K562 (cell line): Measurements from ENCODE around the gene TNFAIP1. TPM values are rescaled to one million over a fixed set of nuclear protein-coding genes. Genes with fewer than 3 reads are reported as not detected.

Experiments
- ATF1 ChIP-seq, 2 experiments: fragments of 450-650 bp in 1 of 2; IDR thresholded peaks; 2 replicates each; pipeline ENCODE4 v1.6.1; 2016; ENCODE audit warnings: missing compliant biosample characterization in 1 of 2, missing genetic modification characterization in 1 of 2
- KDM5B ChIP-seq: fragments of 200-600 bp; sonication (generic); IDR thresholded peaks from 2 replicates; pipeline ENCODE4 v1.6.1; 2012; ENCODE audit warnings: low read depth, mild to moderate bottlenecking, moderate library complexity, low read length, control low read depth, inconsistent platforms; ENCODE audit not compliant: insufficient replicate concordance
- NFIC ChIP-seq: fragments of 450-650 bp; IDR thresholded peaks from 2 replicates; pipeline ENCODE4 v1.6.1; 2017; ENCODE audit warnings: mild to moderate bottlenecking, inconsistent platforms
- NONO ChIP-seq, 2 experiments: fragments of 200-400 bp in 1 of 2; fragments of 450-650 bp in 1 of 2; formaldehyde crosslinking in 1 of 2; IDR thresholded peaks; 2 replicates each; pipeline ENCODE4 v1.6.1; 2017; ENCODE audit warnings: low read depth in 2 of 2, mild to moderate bottlenecking in 2 of 2, moderate library complexity in 2 of 2, low read length in 1 of 2
- POLR2G ChIP-seq: fragments of 200-400 bp; formaldehyde crosslinking; IDR thresholded peaks from 2 replicates; pipeline ENCODE4 v1.6.1; 2017; ENCODE audit warnings: low read depth, mild to moderate bottlenecking, antibody characterized with exemption, low read length, moderate library complexity
- SETDB1 ChIP-seq: IDR thresholded peaks from one replicate; pipeline ENCODE4 v1.6.1; 2012; ENCODE audit warnings: low read length, control low read depth, inconsistent platforms
- TAF15 ChIP-seq: fragments of 200-400 bp; formaldehyde crosslinking; IDR thresholded peaks from 2 replicates; pipeline ENCODE4 v1.6.1; 2017; ENCODE audit warnings: mild to moderate bottlenecking, low read depth, low read length, moderate library complexity
- ZBTB17 ChIP-seq: fragments of 450-650 bp; formaldehyde crosslinking; IDR thresholded peaks from 2 replicates; pipeline ENCODE4 v1.4.0; 2020; ENCODE audit warnings: mild to moderate bottlenecking
- ZNF197 ChIP-seq: fragments of 200-800 bp; sonication (Bioruptor generic); IDR thresholded peaks from 2 replicates; pipeline ENCODE4 v1.6.1; 2016; ENCODE audit warnings: low read depth, missing genetic modification characterization, missing compliant biosample characterization
- ZSCAN29 ChIP-seq: fragments of 450-650 bp; IDR thresholded peaks from 2 replicates; pipeline ENCODE4 v1.6.1; 2017
- polyA plus RNA-seq, 8 experiments: library from polyadenylated mRNA; depleted of rRNA in 4 of 8; stranded (reverse) in 5 of 8; unstranded in 3 of 8; fragments of >200 nt; fragmentation: Nextera tagmentation in 2 of 8; fragmentation: Illumina TruSeq in 1 of 8; extraction: Ambion mirVana in 2 of 8; extraction: Trizol in 1 of 8; gene quantifications; 2 replicates each; pipeline versions ENCODE4 v1.2.1 to v1.2.3, GENCODE V29; 2011 to 2014; ENCODE audit warnings: inconsistent platforms in 1 of 8, missing spikeins in 1 of 8
- total RNA-seq, 7 experiments: library from RNA; depleted of rRNA in 6 of 7; stranded (reverse); fragments of >200 nt in 6 of 7; fragmentation: Illumina TruSeq in 2 of 7; extraction: Trizol in 2 of 7; gene quantifications; 2 replicates each; pipeline versions ENCODE4 v1.2.1 to v1.2.3, GENCODE V29; 2011 to 2021; ENCODE audit warnings: low replicate concordance in 1 of 7
- TF ChIP-seq, protein P1 (sequence below): IDR thresholded peaks from 2 replicates; pipeline ENCODE4 v1.6.1; 2014; ENCODE audit warnings: antibody characterized with exemption
- TF ChIP-seq, protein P2 (sequence below): sonication (generic); formaldehyde crosslinking; IDR thresholded peaks from 2 replicates; pipeline ENCODE4 v1.8.0; 2022; ENCODE audit warnings: missing genetic modification reagents, mild to moderate bottlenecking, moderate library complexity, borderline replicate concordance
- TF ChIP-seq, protein P3 (sequence below): sonication (generic); formaldehyde crosslinking; IDR thresholded peaks from 2 replicates; pipeline ENCODE4 v1.8.1; 2022; ENCODE audit warnings: missing genetic modification reagents
- TF ChIP-seq, protein P4 (sequence below), 2 experiments: fragments of 450-650 bp; conservative IDR thresholded peaks; 2 replicates each; pipeline ENCODE4 v1.6.1; 2017; ENCODE audit warnings: mild to moderate bottlenecking in 2 of 2, moderate library complexity in 2 of 2

The TNFAIP1 gene
- total and polyA plus RNA-seq, 9 of the 15 experiments (the other 6 are each of a cell fraction or from before 2014, with no cell fraction given): 2.1 to 20.1 (median 8.2) TPM

DNA sequence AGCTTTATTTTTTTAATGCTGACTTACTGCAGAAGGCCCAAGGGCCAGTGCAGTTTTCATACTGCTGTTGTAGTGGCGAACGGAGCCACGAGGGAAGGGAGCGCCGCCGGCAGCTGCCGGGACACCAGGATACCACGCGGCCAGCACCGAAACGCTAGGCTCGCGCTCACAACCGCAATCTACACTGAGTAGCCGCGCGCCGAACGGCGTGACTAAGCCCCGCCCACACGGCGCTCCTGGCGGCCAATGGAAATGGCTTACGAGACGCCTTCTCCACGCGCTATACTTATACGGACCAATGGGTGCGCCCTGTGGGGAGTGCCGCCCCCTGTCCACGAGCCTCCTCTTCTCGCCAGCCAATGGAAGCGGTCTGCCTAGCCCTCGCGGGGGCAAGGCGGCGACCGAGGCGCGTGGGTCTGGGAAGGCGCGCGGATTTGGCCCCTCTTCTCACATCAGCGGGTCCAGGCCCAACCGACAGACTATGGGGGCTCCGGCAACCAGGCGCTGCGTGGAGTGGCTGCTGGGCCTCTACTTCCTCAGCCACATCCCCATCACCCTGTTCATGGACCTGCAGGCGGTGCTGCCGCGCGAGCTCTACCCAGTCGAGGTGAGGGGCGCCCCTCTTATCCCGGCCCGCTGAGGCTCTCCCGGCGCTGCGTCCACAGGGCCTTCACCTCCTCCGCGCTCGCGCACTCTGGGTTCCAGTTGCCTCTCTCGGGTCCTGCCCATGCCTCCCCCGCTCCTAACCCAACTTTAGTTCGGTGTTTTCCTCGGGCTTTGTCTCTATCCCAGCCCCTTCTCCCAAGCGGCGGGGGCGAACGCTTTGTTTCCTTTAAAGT, 16.6 kb upstream of the TNFAIP1 start, which contains the start of gene TMEM97 (continued):
- TF ChIP-seq, protein P1, sequence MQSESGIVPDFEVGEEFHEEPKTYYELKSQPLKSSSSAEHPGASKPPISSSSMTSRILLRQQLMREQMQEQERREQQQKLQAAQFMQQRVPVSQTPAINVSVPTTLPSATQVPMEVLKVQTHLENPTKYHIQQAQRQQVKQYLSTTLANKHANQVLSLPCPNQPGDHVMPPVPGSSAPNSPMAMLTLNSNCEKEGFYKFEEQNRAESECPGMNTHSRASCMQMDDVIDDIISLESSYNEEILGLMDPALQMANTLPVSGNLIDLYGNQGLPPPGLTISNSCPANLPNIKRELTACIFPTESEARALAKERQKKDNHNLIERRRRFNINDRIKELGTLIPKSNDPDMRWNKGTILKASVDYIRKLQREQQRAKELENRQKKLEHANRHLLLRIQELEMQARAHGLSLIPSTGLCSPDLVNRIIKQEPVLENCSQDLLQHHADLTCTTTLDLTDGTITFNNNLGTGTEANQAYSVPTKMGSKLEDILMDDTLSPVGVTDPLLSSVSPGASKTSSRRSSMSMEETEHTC: 0 out of 2 replicates have a peak, but pooled peaks have one; percentile 41
- TF ChIP-seq ZBTB17: peak; percentile 63; the same call in 1 of the 2 replicates
- TF ChIP-seq NFIC: peak; percentile 43; the same call in 1 of the 2 replicates
- TF ChIP-seq NONO (IDR thresholded peaks at IDR 0.05; ENCODE audit: low read depth in 2 of 2, low read length in 1 of 2): no peak
- peak; percentile 51; the same call in 1 of the 2 replicates for TF ChIP-seq ATF1 (CRISPR knock-in tag; IDR thresholded peaks at IDR 0.05)
- TF ChIP-seq ATF1 (tag; IDR thresholded peaks at IDR 0.05): peak; percentile 96
- TF ChIP-seq ZSCAN29: 0 out of 2 replicates have a peak, but pooled peaks have one; percentile 11
- no peak for TF ChIP-seq ZNF197
- peak; percentile 94 for TF ChIP-seq POLR2G
- peak; percentile 49 for TF ChIP-seq KDM5B
- TF ChIP-seq, protein P2, sequence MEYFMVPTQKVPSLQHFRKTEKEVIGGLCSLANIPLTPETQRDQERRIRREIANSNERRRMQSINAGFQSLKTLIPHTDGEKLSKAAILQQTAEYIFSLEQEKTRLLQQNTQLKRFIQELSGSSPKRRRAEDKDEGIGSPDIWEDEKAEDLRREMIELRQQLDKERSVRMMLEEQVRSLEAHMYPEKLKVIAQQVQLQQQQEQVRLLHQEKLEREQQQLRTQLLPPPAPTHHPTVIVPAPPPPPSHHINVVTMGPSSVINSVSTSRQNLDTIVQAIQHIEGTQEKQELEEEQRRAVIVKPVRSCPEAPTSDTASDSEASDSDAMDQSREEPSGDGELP (CRISPR knock-in tag): peak; percentile 55; the same call in 1 of the 2 replicates
- TF ChIP-seq, protein P3, sequence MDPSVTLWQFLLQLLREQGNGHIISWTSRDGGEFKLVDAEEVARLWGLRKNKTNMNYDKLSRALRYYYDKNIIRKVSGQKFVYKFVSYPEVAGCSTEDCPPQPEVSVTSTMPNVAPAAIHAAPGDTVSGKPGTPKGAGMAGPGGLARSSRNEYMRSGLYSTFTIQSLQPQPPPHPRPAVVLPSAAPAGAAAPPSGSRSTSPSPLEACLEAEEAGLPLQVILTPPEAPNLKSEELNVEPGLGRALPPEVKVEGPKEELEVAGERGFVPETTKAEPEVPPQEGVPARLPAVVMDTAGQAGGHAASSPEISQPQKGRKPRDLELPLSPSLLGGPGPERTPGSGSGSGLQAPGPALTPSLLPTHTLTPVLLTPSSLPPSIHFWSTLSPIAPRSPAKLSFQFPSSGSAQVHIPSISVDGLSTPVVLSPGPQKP: no peak
- TF ChIP-seq, protein P4, sequence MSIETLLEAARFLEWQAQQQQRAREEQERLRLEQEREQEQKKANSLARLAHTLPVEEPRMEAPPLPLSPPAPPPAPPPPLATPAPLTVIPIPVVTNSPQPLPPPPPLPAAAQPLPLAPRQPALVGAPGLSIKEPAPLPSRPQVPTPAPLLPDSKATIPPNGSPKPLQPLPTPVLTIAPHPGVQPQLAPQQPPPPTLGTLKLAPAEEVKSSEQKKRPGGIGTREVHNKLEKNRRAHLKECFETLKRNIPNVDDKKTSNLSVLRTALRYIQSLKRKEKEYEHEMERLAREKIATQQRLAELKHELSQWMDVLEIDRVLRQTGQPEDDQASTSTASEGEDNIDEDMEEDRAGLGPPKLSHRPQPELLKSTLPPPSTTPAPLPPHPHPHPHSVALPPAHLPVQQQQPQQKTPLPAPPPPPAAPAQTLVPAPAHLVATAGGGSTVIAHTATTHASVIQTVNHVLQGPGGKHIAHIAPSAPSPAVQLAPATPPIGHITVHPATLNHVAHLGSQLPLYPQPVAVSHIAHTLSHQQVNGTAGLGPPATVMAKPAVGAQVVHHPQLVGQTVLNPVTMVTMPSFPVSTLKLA (conservative IDR thresholded peaks at IDR 0.05): peak; percentile 98 to 99
- TF ChIP-seq TAF15: no peak
- TF ChIP-seq SETDB1: no peak
